ENCODE measurements around the gene TMEM117. TPM values are rescaled to one million over a fixed set of nuclear protein-coding genes. Genes with fewer than 3 reads are reported as not detected.

TMEM117 gene
- total RNA-seq, 1 experiment from 2014 or later: 5.9 TPM

DNA sequence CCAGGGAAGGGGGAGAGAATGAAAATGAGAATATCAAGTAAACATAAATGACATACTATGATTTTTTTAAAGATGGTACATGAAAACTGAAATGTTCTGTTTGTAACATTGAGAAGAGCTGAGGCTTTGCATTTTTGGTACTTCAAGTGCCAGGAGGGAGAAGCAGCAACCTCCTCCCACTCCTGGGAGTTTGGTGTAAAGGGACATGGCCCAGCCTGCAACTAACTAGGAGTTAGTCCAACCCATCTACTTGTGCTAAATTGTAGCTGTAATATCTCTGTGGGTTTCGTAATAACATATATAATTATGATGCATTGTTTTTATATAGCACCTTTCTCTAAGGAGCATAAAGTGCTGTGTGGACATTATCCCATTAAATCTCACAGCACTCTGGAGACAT is 522.8 kb downstream of the TMEM117 start:
- Histone ChIP-seq H3K27me3 (replicated peaks; ENCODE audit: insufficient read depth, low read depth, low read length, poor library complexity) (no peaks in the 10 kb centered on the region), H3K9me3 (ENCODE audit: low read depth, low read length, poor library complexity, severe bottlenecking) (no peaks in the 10 kb centered on the region), H3K4me3 (ENCODE audit: low read depth, low read length, poor library complexity, severe bottlenecking) (no peak overlapping the region), H3K36me3 (ENCODE audit: insufficient read depth, low read length, poor library complexity, severe bottlenecking) (no peaks in the 10 kb centered on the region), H3K27ac (ENCODE audit: low read depth, low read length, poor library complexity, severe bottlenecking) (no peak overlapping the region), H3K4me1 (ENCODE audit: insufficient read depth, low read length, poor library complexity, severe bottlenecking) (no peaks in the 10 kb centered on the region)
- BruUV-seq (replicated peaks): no TSS peak
- ChIA-PET POLR2A (ENCODE audit: low non-redundant PET) (no interaction called here), CTCF (no interaction called here)
- intact Hi-C loops (cut with micrococcal nuclease; ENCODE audit: unreplicated experiment): no loop called here
- DNase-seq (ENCODE audit: low spot score): no peak
- TF ChIP-seq, protein P1, sequence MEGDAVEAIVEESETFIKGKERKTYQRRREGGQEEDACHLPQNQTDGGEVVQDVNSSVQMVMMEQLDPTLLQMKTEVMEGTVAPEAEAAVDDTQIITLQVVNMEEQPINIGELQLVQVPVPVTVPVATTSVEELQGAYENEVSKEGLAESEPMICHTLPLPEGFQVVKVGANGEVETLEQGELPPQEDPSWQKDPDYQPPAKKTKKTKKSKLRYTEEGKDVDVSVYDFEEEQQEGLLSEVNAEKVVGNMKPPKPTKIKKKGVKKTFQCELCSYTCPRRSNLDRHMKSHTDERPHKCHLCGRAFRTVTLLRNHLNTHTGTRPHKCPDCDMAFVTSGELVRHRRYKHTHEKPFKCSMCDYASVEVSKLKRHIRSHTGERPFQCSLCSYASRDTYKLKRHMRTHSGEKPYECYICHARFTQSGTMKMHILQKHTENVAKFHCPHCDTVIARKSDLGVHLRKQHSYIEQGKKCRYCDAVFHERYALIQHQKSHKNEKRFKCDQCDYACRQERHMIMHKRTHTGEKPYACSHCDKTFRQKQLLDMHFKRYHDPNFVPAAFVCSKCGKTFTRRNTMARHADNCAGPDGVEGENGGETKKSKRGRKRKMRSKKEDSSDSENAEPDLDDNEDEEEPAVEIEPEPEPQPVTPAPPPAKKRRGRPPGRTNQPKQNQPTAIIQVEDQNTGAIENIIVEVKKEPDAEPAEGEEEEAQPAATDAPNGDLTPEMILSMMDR (conservative IDR thresholded peaks at IDR 0.05; ENCODE audit: low read depth, low read length): no peak
- no peak for TF ChIP-seq EZH2 (IDR thresholded peaks at IDR 0.05; ENCODE audit: borderline replicate concordance, low read depth, low read length, poor library complexity, severe bottlenecking)

- H3K27me3 ChIP-seq (replicated peaks; ENCODE audit: insufficient read depth, low read depth, low read length, poor library complexity): no peaks in the 10 kb centered on the region
- TF ChIP-seq, protein P1 (conservative IDR thresholded peaks at IDR 0.05; ENCODE audit: low read depth, low read length): no peak
- TF ChIP-seq EZH2 (IDR thresholded peaks at IDR 0.05; ENCODE audit: borderline replicate concordance, low read depth, low read length, poor library complexity, severe bottlenecking): no peak
- intact Hi-C loops (cut with micrococcal nuclease; ENCODE audit: unreplicated experiment): no loop called here
- no TSS peak for BruUV-seq (replicated peaks)
- ChIA-PET POLR2A (ENCODE audit: low non-redundant PET) (no interaction called here), CTCF (no interaction called here)
- H3K36me3 ChIP-seq (ENCODE audit: insufficient read depth, low read length, poor library complexity, severe bottlenecking): no peaks in the 10 kb centered on the region
- no peak overlapping the region for H3K4me3 ChIP-seq (ENCODE audit: low read depth, low read length, poor library complexity, severe bottlenecking)
- no peak overlapping the region for H3K27ac ChIP-seq (ENCODE audit: low read depth, low read length, poor library complexity, severe bottlenecking)
- no peaks in the 10 kb centered on the region for H3K4me1 ChIP-seq (ENCODE audit: insufficient read depth, low read length, poor library complexity, severe bottlenecking)
- no peaks in the 10 kb centered on the region for H3K9me3 ChIP-seq (ENCODE audit: low read depth, low read length, poor library complexity, severe bottlenecking)
- no peak for DNase-seq (ENCODE audit: low spot score)
These were observed 527.1 kb downstream of the TMEM117 start for GRCh38 chr12:44362947-44363346.

GRCh38 chr12:44367136-44367535 is 531.3 kb downstream of the TMEM117 start:
- ChIA-PET POLR2A (ENCODE audit: low non-redundant PET) (no interaction called here), CTCF (no interaction called here)
- intact Hi-C loops (cut with micrococcal nuclease; ENCODE audit: unreplicated experiment): no loop called here
- no TSS peak for BruUV-seq (replicated peaks)
- H3K4me1 ChIP-seq (ENCODE audit: insufficient read depth, low read length, poor library complexity, severe bottlenecking): no peaks in the 10 kb centered on the region
- DNase-seq (ENCODE audit: low spot score): no peak
- no peak overlapping the region for H3K4me3 ChIP-seq (ENCODE audit: low read depth, low read length, poor library complexity, severe bottlenecking)
- H3K36me3 ChIP-seq (ENCODE audit: insufficient read depth, low read length, poor library complexity, severe bottlenecking): no peaks in the 10 kb centered on the region
- no peaks in the 10 kb centered on the region for H3K27me3 ChIP-seq (replicated peaks; ENCODE audit: insufficient read depth, low read depth, low read length, poor library complexity)
- no peak for TF ChIP-seq EZH2 (IDR thresholded peaks at IDR 0.05; ENCODE audit: borderline replicate concordance, low read depth, low read length, poor library complexity, severe bottlenecking)
- TF ChIP-seq, protein P1 (conservative IDR thresholded peaks at IDR 0.05; ENCODE audit: low read depth, low read length): no peak
- no peaks in the 10 kb centered on the region for H3K9me3 ChIP-seq (ENCODE audit: low read depth, low read length, poor library complexity, severe bottlenecking)
- no peak overlapping the region for H3K27ac ChIP-seq (ENCODE audit: low read depth, low read length, poor library complexity, severe bottlenecking)

Data from A673 (cell line).